ENCODE results near the gene ARID2. TPM values are rescaled to one million over a fixed set of nuclear protein-coding genes. Genes with fewer than 3 reads are reported as not detected.

The ARID2 gene
- total and polyA plus RNA-seq, 2 of the 4 experiments (the other 2 are of a cell fraction): 5.4 to 28.1 TPM

GRCh38 chr12:45720069-45720468 is 9.4 kb upstream of the ARID2 start:
- Histone ChIP-seq H4K20me1 (ENCODE audit: insufficient read depth, low read length) (peaks cover 5% of the 10 kb centered on the region; the same call in 1 of the 2 replicates), H2BK15ac (ENCODE audit: low read depth, low read length) (no peak overlapping the region), H2BK20ac (ENCODE audit: low read depth, low read length) (no peak overlapping the region), H3K18ac (ENCODE audit: low read depth, low read length) (no peak overlapping the region), H3K9me3 (ENCODE audit: control insufficient read depth, insufficient read depth, low read length) (no peaks in the 10 kb centered on the region), H3K36me3 (ENCODE audit: control insufficient read depth, insufficient read depth, low read length) (no peaks in the 10 kb centered on the region), H3K9ac (ENCODE audit: low read depth, low read length) (no peak overlapping the region), H4K91ac (ENCODE audit: insufficient read depth, low read depth, low read length) (no peak overlapping the region), H3K56ac (ENCODE audit: extremely low read depth, insufficient read depth, low read length) (no peak overlapping the region), H4K8ac (ENCODE audit: low read depth in 2 of 2, low read length in 2 of 2) (no peak overlapping the region), H3K4me1 (ENCODE audit: control insufficient read depth, insufficient read depth, low read length) (no peaks in the 10 kb centered on the region), H2AFZ (replicated peaks; ENCODE audit: low read length, poor library complexity) (no peak overlapping the region), H2AK9ac (replicated peaks; ENCODE audit: low read depth, low read length, poor library complexity) (no peak overlapping the region), H3K4me2 (ENCODE audit: low read depth, low read length) (no peak overlapping the region), H3K4ac (ENCODE audit: low read depth, low read length) (no peak overlapping the region), H2AK5ac (ENCODE audit: low read depth, low read length) (no peak overlapping the region), H3K14ac (replicated peaks; ENCODE audit: low read depth, low read length) (no peak overlapping the region), H3K23ac (ENCODE audit: low read depth, low read length) (no peak overlapping the region), H3K79me1 (ENCODE audit: low read depth in 1 of 2, low read length in 2 of 2) (peaks cover 22 to 25% of the 10 kb centered on the region in 2 experiments), H3K27me3 (ENCODE audit: control insufficient read depth, insufficient read depth, low read length) (no peaks in the 10 kb centered on the region), H3K27ac (ENCODE audit: insufficient read depth, low read length) (no peak overlapping the region), H2BK120ac (ENCODE audit: low read depth, low read length) (no peak overlapping the region), H4K5ac (ENCODE audit: low read depth, low read length) (no peak overlapping the region), H2BK5ac (ENCODE audit: low read depth, low read length, poor library complexity, severe bottlenecking) (no peak overlapping the region), H3K9me1 (ENCODE audit: insufficient read depth, low read length) (no peaks in the 10 kb centered on the region), H3K4me3 (ENCODE audit: insufficient read depth, low read depth, low read length) (no peak overlapping the region)
- ChIA-PET POLR2A (ENCODE audit: unreplicated experiment) (no interaction called here), CTCF (interaction anchor here (0.6 to 0.7 kb wide), 4 partner anchors 10 to 1208 kb away, joined by 3 to 4 read pairs (median 4); no protein-coding TSS in a partner anchor)
- TF ChIP-seq MAFK (IDR thresholded peaks at IDR 0.05; ENCODE audit: low read depth, low read length): no peak
- TF ChIP-seq, protein P1, sequence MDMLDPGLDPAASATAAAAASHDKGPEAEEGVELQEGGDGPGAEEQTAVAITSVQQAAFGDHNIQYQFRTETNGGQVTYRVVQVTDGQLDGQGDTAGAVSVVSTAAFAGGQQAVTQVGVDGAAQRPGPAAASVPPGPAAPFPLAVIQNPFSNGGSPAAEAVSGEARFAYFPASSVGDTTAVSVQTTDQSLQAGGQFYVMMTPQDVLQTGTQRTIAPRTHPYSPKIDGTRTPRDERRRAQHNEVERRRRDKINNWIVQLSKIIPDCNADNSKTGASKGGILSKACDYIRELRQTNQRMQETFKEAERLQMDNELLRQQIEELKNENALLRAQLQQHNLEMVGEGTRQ (IDR thresholded peaks at IDR 0.05; ENCODE audit: low read depth, low read length): no peak
- in situ Hi-C loops (cut with MboI; ENCODE audit: low sequenced_read_pairs) (no loop called here), intact Hi-C loops (cut with micrococcal nuclease) (no loop called here), dilution Hi-C loops (cut with HindIII; ENCODE audit: low sequenced_read_pairs, unreplicated experiment) (no loop called here)
- no peak for ATAC-seq (ENCODE audit: low read depth)
- no peak for DNase-seq
- no CpG with 5 or more reads among the region's 2 CpGs for WGBS, 2 experiments (ENCODE audit: extremely low coverage in 2 of 2, insufficient read length in 1 of 2)
- no TSS peak for BruUV-seq (replicated peaks)
